Mucosa of stomach (tissue), 1 donor: ENCODE measurements around the gene MEAF6.
"Not testable (repeated sequence)": the region's sequence is repeated elsewhere in the genome, so short reads cannot be mapped to it uniquely, and the experiment has no call there.

ENCODE experiments used
- H3K27me3 ChIP-seq: one replicate; pipeline ENCODE4 v1.7.0; 2013; ENCODE audit warnings: mild to moderate bottlenecking, low read length; ENCODE audit not compliant: control insufficient read depth, insufficient read depth
- H3K36me3 ChIP-seq: one replicate; pipeline ENCODE4 v1.7.0; 2013; ENCODE audit warnings: low read length; ENCODE audit not compliant: control insufficient read depth, insufficient read depth
- H3K4me1 ChIP-seq: one replicate; pipeline ENCODE4 v1.7.0; 2013; ENCODE audit warnings: mild to moderate bottlenecking, low read length; ENCODE audit not compliant: control insufficient read depth, insufficient read depth
- H3K4me3 ChIP-seq: one replicate; pipeline ENCODE4 v1.7.0; 2013; ENCODE audit warnings: low read length
- H3K9ac ChIP-seq: one replicate; pipeline ENCODE4 v1.7.0; 2013; ENCODE audit warnings: mild to moderate bottlenecking, low read length, moderate library complexity
- H3K9me3 ChIP-seq: one replicate; pipeline ENCODE4 v1.7.0; 2013; ENCODE audit warnings: mild to moderate bottlenecking, low read length, moderate library complexity; ENCODE audit not compliant: control insufficient read depth
- donor health status: Pancreatic carcinoma.

The MEAF6 gene

GRCh38 chr1:37514350-37515184, at the start of gene MEAF6:
MEAF6 (minus strand) TSS chr1:37514766; CDS start chr1:37514746, 20 bp downstream.
- H3K4me3 ChIP-seq: peak within 1 kb of the TSS; percentile 67

DNA sequence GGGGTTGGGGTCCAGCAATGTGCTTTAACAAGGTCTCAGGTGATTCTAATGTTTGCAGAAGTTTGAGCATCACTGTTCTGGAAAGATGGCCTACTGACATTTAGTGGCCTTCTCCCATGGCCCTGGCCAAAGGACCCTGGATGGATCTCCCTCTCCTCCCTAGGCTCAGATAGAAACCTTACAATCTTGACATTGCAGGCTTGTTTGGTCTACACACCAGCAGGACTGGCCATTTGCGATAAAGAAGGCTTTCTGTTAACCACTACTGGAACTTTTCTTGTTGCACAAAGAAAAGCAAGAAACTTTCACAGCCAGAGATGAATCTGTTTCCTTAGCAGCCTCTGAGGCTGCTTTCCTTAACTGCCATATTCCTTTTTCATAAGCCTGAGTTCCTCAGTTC, 48.4 kb upstream of the MEAF6 start:
- Histone ChIP-seq H3K9me3 (no peaks in the 10 kb centered on the region), H3K4me1 (no peaks in the 10 kb centered on the region), H3K36me3 (peaks cover 7% of the 10 kb centered on the region), H3K9ac (no peak overlapping the region), H3K4me3 (no peak overlapping the region), H3K27me3 (no peaks in the 10 kb centered on the region)

More at GRCh38 chr1:37514350-37515184, at the start of gene MEAF6:
- Histone ChIP-seq H3K27me3 (no peaks in the 10 kb centered on the region), H3K9ac (peak within 1 kb of the TSS; percentile 64), H3K4me1 (peaks cover 9% of the 10 kb centered on the region), H3K36me3 (no peaks in the 10 kb centered on the region), H3K9me3 (no peaks in the 10 kb centered on the region)

- Histone ChIP-seq H3K9me3 (no peaks in the 10 kb centered on the region), H3K4me3 (no peak overlapping the region), H3K27me3 (no peaks in the 10 kb centered on the region), H3K9ac (no peak overlapping the region), H3K4me1 (peaks cover 6% of the 10 kb centered on the region), H3K36me3 (peaks cover 7% of the 10 kb centered on the region)
Observed at GRCh38 chr1:37561133-37562132, 46.9 kb upstream of the MEAF6 start.

DNA sequence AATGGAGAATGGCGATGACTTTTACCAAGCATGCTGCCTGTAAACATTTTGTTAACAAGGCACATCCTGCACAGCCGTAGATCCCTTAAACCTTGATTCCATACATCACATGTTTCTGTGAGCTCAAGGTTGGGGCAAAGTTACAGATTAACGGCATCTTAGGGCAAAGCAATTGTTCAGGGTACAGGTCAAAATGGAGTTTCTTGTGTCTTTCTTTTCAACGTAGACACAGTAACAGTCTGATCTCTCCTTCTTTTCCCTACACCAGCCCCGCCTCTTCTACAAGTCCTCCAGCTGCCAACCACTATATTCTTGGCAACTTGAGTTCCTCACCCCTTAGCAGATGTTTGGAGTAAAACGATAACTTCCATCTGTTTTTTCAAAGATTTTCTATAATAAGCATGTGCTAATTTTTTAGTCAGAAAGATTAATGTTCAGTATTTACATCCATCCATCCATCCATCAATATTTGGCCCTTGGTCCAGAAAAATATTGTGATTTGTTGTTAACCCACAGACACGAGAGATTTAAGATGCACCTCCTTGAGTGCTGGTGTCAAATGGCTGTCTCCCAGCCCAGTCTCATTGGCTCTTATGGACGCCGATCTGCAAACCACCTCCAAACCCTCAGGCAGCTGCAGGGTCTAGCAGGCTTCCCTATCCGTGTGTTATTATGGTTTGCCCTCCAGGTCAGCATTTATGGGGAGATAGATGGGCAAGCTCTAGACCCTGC, 46.0 kb upstream of the MEAF6 start:
- Histone ChIP-seq H3K9ac (no peak overlapping the region), H3K9me3 (no peaks in the 10 kb centered on the region), H3K4me1 (peaks cover 6% of the 10 kb centered on the region), H3K36me3 (peaks cover 3% of the 10 kb centered on the region), H3K27me3 (no peaks in the 10 kb centered on the region), H3K4me3 (no peak overlapping the region)

- H3K4me1 ChIP-seq, H3K9me3 ChIP-seq, H3K4me3 ChIP-seq, H3K9ac ChIP-seq, H3K36me3 ChIP-seq, H3K27me3 ChIP-seq: not testable (repeated sequence)
Observed at GRCh38 chr1:37559957-37560379, 45.4 kb upstream of the MEAF6 start.

GRCh38 chr1:37559080-37559479, 44.5 kb upstream of the MEAF6 start:
- Histone ChIP-seq H3K27me3 (no peaks in the 10 kb centered on the region), H3K4me3 (no peak overlapping the region), H3K9ac (no peak overlapping the region), H3K36me3 (no peaks in the 10 kb centered on the region), H3K4me1 (peaks cover 6% of the 10 kb centered on the region), H3K9me3 (no peaks in the 10 kb centered on the region)

DNA sequence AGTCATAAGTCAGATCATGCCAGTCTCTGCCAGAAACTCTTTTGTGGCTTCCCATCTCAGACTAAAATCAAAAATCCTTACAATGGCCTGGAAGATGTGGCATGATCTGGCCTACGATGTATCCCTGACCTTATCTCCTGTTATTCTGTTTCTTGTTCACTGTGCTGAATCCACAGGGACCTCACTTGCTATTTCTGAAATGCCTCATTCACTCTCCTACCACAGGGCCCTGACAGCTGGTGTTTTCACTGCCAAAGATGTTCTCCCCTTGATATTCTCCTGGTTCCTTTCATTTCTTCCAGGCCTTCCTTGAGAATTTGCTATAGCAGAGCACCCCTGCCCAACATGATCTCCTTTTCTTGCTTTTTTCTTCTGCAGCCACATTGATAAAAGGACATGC, 43.8 kb upstream of the MEAF6 start:
- peaks cover 6% of the 10 kb centered on the region for H3K4me1 ChIP-seq
- H3K27me3 ChIP-seq: no peaks in the 10 kb centered on the region
- H3K4me3 ChIP-seq: no peak overlapping the region
- H3K9me3 ChIP-seq: no peaks in the 10 kb centered on the region
- H3K36me3 ChIP-seq: no peaks in the 10 kb centered on the region
- no peak overlapping the region for H3K9ac ChIP-seq

DNA sequence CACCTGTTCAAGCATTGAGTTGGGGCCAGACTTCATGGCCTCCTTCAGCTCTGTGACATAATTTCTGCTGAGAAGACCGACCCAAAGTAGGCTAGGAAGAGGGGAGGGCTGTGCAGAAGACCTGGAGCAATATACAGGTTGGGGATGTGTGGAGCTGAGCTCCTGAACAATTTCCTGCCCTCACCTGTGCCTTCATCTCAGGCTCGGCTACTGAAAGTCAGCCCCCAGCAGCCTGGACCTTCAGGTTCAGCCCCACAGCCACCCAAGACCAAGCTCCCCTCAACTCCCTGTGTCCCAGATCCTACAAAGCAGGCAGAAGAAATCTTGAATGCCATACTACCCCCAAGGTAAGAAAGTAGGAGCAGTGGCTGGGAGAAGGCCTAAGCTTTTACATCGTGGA, 42.8 kb upstream of the MEAF6 start:
- Histone ChIP-seq H3K9ac (peak overlapping the region; percentile 63), H3K4me3 (peak overlapping the region; percentile 39), H3K9me3 (no peaks in the 10 kb centered on the region), H3K27me3 (no peaks in the 10 kb centered on the region), H3K36me3 (no peaks in the 10 kb centered on the region), H3K4me1 (peaks cover 16% of the 10 kb centered on the region)

- Histone ChIP-seq H3K4me3 (peak within 1 kb of the TSS; percentile 39), H3K9ac (peak within 1 kb of the TSS; percentile 63), H3K36me3 (no peaks in the 10 kb centered on the region), H3K4me1 (peaks cover 16% of the 10 kb centered on the region), H3K27me3 (no peaks in the 10 kb centered on the region), H3K9me3 (no peaks in the 10 kb centered on the region)
Observed at GRCh38 chr1:37556712-37557196, 42.2 kb upstream of the MEAF6 start, which contains the start of gene DNALI1. DNALI1 (plus strand) TSS chr1:37556940; CDS start chr1:37556995, 55 bp downstream.

DNA sequence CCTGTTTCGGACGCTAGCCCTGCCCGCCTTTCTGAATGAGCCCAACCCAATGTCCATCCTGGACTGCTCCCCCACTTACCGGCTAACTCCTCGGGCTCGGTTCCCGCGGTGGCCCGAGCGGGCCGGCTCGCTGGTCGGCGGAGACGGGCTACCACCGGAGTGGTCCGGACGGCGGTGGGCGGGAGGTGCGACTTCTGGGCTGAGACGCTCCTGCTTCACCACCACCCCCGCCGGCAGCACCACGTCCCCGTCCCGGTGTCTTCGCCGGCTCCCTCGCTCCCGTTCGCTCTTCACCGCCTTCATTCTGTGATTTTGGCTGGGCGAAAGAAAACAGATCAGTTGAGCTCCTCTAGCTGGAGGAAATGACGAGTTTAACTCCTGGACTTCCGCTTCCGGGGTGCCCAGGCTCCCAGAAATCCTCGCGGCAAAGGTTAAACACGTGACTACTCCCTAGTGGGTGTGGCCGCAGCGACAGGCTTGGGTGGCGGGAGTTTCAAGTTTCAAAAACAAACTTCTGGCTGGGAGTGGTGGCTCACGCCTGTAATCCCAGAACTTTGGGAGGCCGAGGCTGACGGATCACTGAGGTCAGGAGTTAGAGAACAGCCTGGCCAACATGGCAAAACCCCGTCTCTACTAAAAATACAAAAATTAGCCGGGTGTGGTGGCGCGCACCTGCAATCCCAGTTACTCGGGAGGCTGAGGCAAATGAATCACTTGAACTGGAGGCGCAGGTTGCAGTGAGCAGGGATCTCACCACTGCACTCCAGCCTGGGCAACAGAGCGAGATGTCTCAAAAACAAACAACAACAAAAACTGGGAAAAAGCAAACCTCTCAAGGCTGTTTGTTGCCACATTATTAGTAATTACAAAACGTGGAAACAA, 39.6 kb upstream of the MEAF6 start, which contains the start of gene SNIP1:
TSS of gene SNIP1 (minus strand) at position 367 of the 882 bp plus-strand sequence. CDS start at position 303, 64 bp downstream.
- Histone ChIP-seq H3K4me1 (peaks cover 16% of the 10 kb centered on the region), H3K9ac (peak within 1 kb of the TSS; percentile 90), H3K9me3 (no peaks in the 10 kb centered on the region), H3K27me3 (no peaks in the 10 kb centered on the region), H3K36me3 (no peaks in the 10 kb centered on the region), H3K4me3 (peak within 1 kb of the TSS; percentile 78)

- Histone ChIP-seq H3K27me3 (no peaks in the 10 kb centered on the region), H3K9ac (peak overlapping the region; percentile 90), H3K4me1 (peaks cover 16% of the 10 kb centered on the region), H3K4me3 (peak overlapping the region; percentile 78), H3K36me3 (no peaks in the 10 kb centered on the region), H3K9me3 (no peaks in the 10 kb centered on the region)
Observed at GRCh38 chr1:37553598-37553926, 39.0 kb upstream of the MEAF6 start.
